Immature natural killer cell (primary cell): Measurements from ENCODE around the gene OAF. TPM values are rescaled to one million over a fixed set of nuclear protein-coding genes. Genes with fewer than 3 reads are reported as not detected.

Experiments used
- DNase-seq, 3 donors: peaks; one replicate each; pipeline ENCODE4 v3.0.0; 2022; ENCODE audit warnings: mixed read lengths in 1 of 3
- H3K27ac Mint-ChIP-seq, 6 donors: one replicate each; pipeline ENCODE4 v1.8.0; 2020; ENCODE audit warnings: mixed read lengths in 6 of 6, mild to moderate bottlenecking in 5 of 6, inconsistent platforms in 4 of 6, moderate library complexity in 3 of 6
- H3K27me3 Mint-ChIP-seq, 3 donors: one replicate each; pipeline ENCODE4 v1.8.0; 2020 to 2021; ENCODE audit warnings: low read depth in 3 of 3, mild to moderate bottlenecking in 3 of 3, mixed read lengths in 3 of 3, moderate library complexity in 3 of 3, inconsistent platforms in 1 of 3
- H3K36me3 Mint-ChIP-seq, 3 donors: one replicate each; pipeline ENCODE4 v1.8.0; 2020; ENCODE audit warnings: mixed read lengths in 3 of 3, inconsistent platforms in 2 of 3, mild to moderate bottlenecking in 2 of 3
- H3K4me1 Mint-ChIP-seq, 2 donors: one replicate each; pipeline ENCODE4 v1.8.0; 2020; ENCODE audit warnings: inconsistent platforms in 2 of 2, mild to moderate bottlenecking in 2 of 2, mixed read lengths in 2 of 2, moderate library complexity in 1 of 2
- H3K4me3 Mint-ChIP-seq, 5 donors: one replicate each; pipeline ENCODE4 v1.8.0; 2020; ENCODE audit warnings: mild to moderate bottlenecking in 5 of 5, mixed read lengths in 5 of 5, inconsistent platforms in 3 of 5, moderate library complexity in 3 of 5
- H3K9me3 Mint-ChIP-seq, 6 donors: one replicate each; pipeline ENCODE4 v1.8.0; 2020; ENCODE audit warnings: mild to moderate bottlenecking in 6 of 6, mixed read lengths in 6 of 6, inconsistent platforms in 4 of 6, moderate library complexity in 3 of 6
- polyA plus RNA-seq, 3 donors: library from polyadenylated mRNA; unstranded; fragments of 300-500 nt; fragmentation: Illumina TruSeq; gene quantifications; one replicate each; pipeline ENCODE4 v1.2.3, GENCODE V29; 2021

The OAF gene
- polyA plus RNA-seq, 3 donors from 2014 or later, result 1.9 to 2.5 (median 2.4) TPM

DNA sequence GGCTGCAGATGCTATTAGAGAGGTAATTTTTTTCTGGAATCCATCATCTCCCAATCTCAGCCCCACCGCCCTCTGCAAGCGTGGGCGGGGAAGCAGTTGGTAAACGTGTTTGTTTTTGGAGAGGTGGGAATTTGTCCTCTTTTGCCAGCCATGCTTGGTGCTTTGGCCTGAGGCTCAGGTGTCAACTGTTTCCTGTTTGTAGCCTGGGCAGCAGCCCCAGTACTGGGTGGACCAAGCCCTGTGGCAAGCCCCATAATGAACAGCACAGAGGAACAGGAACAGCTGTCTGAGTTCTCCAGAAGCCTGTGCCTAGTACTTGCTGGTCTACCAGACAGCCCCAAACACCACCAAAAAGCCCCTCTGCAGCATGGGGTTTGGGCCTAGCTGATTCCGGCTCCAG is 68.7 kb downstream of the OAF start:
- Mint-ChIP-seq H3K27ac (no peak overlapping the region), H3K4me3 (no peak overlapping the region), H3K27me3 (peaks cover 4 to 9% (median 8%) of the 10 kb centered on the region in 3 donors), H3K9me3 (no peaks in the 10 kb centered on the region), H3K36me3 (no peaks in the 10 kb centered on the region), H3K4me1 (no peaks in the 10 kb centered on the region)
- no peak for DNase-seq

Other genes starting within 250 kb of the OAF start
- gene TRIM29, start 72.9 kb upstream of the OAF start, polyA plus RNA-seq, result not detected
- not detected for gene POU2F3, start 29.1 kb downstream of the OAF start, polyA plus RNA-seq
- gene TLCD5, start 114.3 kb downstream of the OAF start, polyA plus RNA-seq, result not detected
- gene ARHGEF12, start 125.4 kb downstream of the OAF start, polyA plus RNA-seq, result 10 to 100 TPM in 1 of 3 donors, 1 to 10 TPM in 2; 1.1 to 12.2 (median 6.7) TPM